ENCODE results near the gene PEX3. TPM values are rescaled to one million over a fixed set of nuclear protein-coding genes. Genes with fewer than 3 reads are reported as not detected.
"Not testable (repeated sequence)": the region's sequence is repeated elsewhere in the genome, so short reads cannot be mapped to it uniquely, and the experiment has no call there.

PEX3 gene
- total RNA-seq, 6 donors from 2014 or later: 3.4 to 18.5 (median 13.1) TPM

GRCh38 chr6:143506620-143507019 is 56.0 kb downstream of the PEX3 start:
- H3K4me1 ChIP-seq: peaks cover 12 to 19% (median 16%) of the 10 kb centered on the region in 4 donors
- no peaks in the 10 kb centered on the region for H3K9me3 ChIP-seq
- H3K27ac ChIP-seq: no peak overlapping the region
- DNase-seq (no peak), ATAC-seq (ENCODE audit: low FRiP score in 2 of 2) (no peak)
- H3K4me3 ChIP-seq: no peak overlapping the region
- no peak for TF ChIP-seq POLR2AphosphoS5 (IDR thresholded peaks at IDR 0.05)
- no peak for TF ChIP-seq CTCF (IDR thresholded peaks at IDR 0.05)
- no peak for TF ChIP-seq POLR2A (IDR thresholded peaks at IDR 0.05)
- TF ChIP-seq EP300 (IDR thresholded peaks at IDR 0.05): no peak
- no peaks in the 10 kb centered on the region for H3K27me3 ChIP-seq
- 91 to 97% methylated on average over 2 of the region's 2 CpGs for WGBS, 2 donors
- peaks cover 0 to 39% (median 10%) of the 10 kb centered on the region in 4 donors for H3K36me3 ChIP-seq

GRCh38 chr6:143507358-143508145 is 56.9 kb downstream of the PEX3 start:
- TF ChIP-seq POLR2AphosphoS5 (IDR thresholded peaks at IDR 0.05): no peak
- TF ChIP-seq CTCF (IDR thresholded peaks at IDR 0.05): no peak
- no peak for TF ChIP-seq EP300 (IDR thresholded peaks at IDR 0.05)
- no peak for TF ChIP-seq POLR2A (IDR thresholded peaks at IDR 0.05)
- H3K9me3 ChIP-seq: no peaks in the 10 kb centered on the region
- H3K36me3 ChIP-seq: peaks cover 0 to 31% (median 6%) of the 10 kb centered on the region in 4 donors
- no peak for ATAC-seq (ENCODE audit: low FRiP score in 2 of 2)
- no peaks in the 10 kb centered on the region for H3K27me3 ChIP-seq
- WGBS, 2 donors: 94 to 95% methylated on average over 6 of the region's 6 CpGs
- H3K4me1 ChIP-seq: peaks cover 12 to 26% (median 24%) of the 10 kb centered on the region in 4 donors
- H3K4me3 ChIP-seq: no peak overlapping the region
- DNase-seq: no peak
- no peak overlapping the region for H3K27ac ChIP-seq

- not testable (repeated sequence) for H3K9me3 ChIP-seq; H3K27ac ChIP-seq; H3K27me3 ChIP-seq; ATAC-seq (ENCODE audit: low FRiP score in 2 of 2)
- 94% methylated on average over 13 of the region's 13 CpGs for WGBS, 2 donors
- peaks cover 0 to 16% (median 6%) of the 10 kb centered on the region in 4 donors for H3K36me3 ChIP-seq
- peak in 1 of 2 donors; percentile 41 for DNase-seq
- peaks cover 12 to 39% (median 31%) of the 10 kb centered on the region in 4 donors for H3K4me1 ChIP-seq
- H3K4me3 ChIP-seq: peak overlapping the region in 3 of 4 donors; percentile 65 to 90 (median 74)
These were observed 59.7 kb downstream of the PEX3 start for GRCh38 chr6:143510326-143510725.

GRCh38 chr6:143510991-143511891 is 60.6 kb downstream of the PEX3 start, which contains the start of gene FUCA2:
Gene FUCA2, minus strand, starts transcription at chr6:143511720. Its CDS starts 86 bp downstream, at chr6:143511634.
- Histone ChIP-seq H3K9me3 (no peaks in the 10 kb centered on the region), H3K36me3 (peaks cover 0 to 10% (median 4%) of the 10 kb centered on the region in 4 donors), H3K27me3 (no peaks in the 10 kb centered on the region), H3K27ac (peak within 1 kb of the TSS; percentile 85 to 97 (median 90)), H3K4me1 (peaks cover 12 to 45% (median 35%) of the 10 kb centered on the region in 4 donors), H3K4me3 (peak within 1 kb of the TSS; percentile 65 to 90 (median 74))
- peak; percentile 62 to 63 for TF ChIP-seq POLR2AphosphoS5 (IDR thresholded peaks at IDR 0.05)
- peak in 3 of 4 donors; percentile 77 to 95 (median 84) for TF ChIP-seq POLR2A (IDR thresholded peaks at IDR 0.05)
- TF ChIP-seq CTCF (IDR thresholded peaks at IDR 0.05): peak in 3 of 6 experiments; percentile 9 to 26 (median 12)
- TF ChIP-seq EP300 (IDR thresholded peaks at IDR 0.05): peak in 1 of 4 donors; percentile 43
- DNase-seq (peak; percentile 95), ATAC-seq (ENCODE audit: low FRiP score in 2 of 2) (peak; percentile 93 to 96)
- WGBS, 2 donors: 2 to 6% methylated on average over 20 to 44 of the region's 63 CpGs

GRCh38 chr6:143513410-143513809 is 62.8 kb downstream of the PEX3 start:
- TF ChIP-seq CTCF (IDR thresholded peaks at IDR 0.05) (peak in 3 of 6 experiments; percentile 36 to 53 (median 43)), EP300 (IDR thresholded peaks at IDR 0.05) (no peak), POLR2A (IDR thresholded peaks at IDR 0.05) (no peak), POLR2AphosphoS5 (IDR thresholded peaks at IDR 0.05) (no peak)
- ATAC-seq (ENCODE audit: low FRiP score in 2 of 2) (no peak), DNase-seq (peak in 1 of 2 donors; percentile 65)
- peaks cover 0 to 3% (median 0%) of the 10 kb centered on the region in 4 donors for H3K36me3 ChIP-seq
- H3K27ac ChIP-seq: peak overlapping the region in 1 of 4 donors; percentile 2
- WGBS, 2 donors: 48 to 68% methylated on average over 3 to 4 of the region's 4 CpGs
- no peaks in the 10 kb centered on the region for H3K27me3 ChIP-seq
- no peak overlapping the region for H3K4me3 ChIP-seq
- H3K9me3 ChIP-seq: no peaks in the 10 kb centered on the region
- H3K4me1 ChIP-seq: peaks cover 12 to 47% (median 37%) of the 10 kb centered on the region in 4 donors
